GM21390 (cell line): ENCODE data around the gene XRCC2.
A peak's percentile ranks its signal among the peaks of the same experiment; 100 is the strongest.
"Not testable (repeated sequence)": the region's sequence is repeated elsewhere in the genome, so short reads cannot be mapped to it uniquely, and the experiment has no call there.

Experiments
- ATAC-seq: cut with Tn5 transposase; IDR thresholded peaks from one replicate; pipeline ENCODE4 v1.9.1; 2021; ENCODE audit not compliant: unreplicated experiment

XRCC2 gene

DNA sequence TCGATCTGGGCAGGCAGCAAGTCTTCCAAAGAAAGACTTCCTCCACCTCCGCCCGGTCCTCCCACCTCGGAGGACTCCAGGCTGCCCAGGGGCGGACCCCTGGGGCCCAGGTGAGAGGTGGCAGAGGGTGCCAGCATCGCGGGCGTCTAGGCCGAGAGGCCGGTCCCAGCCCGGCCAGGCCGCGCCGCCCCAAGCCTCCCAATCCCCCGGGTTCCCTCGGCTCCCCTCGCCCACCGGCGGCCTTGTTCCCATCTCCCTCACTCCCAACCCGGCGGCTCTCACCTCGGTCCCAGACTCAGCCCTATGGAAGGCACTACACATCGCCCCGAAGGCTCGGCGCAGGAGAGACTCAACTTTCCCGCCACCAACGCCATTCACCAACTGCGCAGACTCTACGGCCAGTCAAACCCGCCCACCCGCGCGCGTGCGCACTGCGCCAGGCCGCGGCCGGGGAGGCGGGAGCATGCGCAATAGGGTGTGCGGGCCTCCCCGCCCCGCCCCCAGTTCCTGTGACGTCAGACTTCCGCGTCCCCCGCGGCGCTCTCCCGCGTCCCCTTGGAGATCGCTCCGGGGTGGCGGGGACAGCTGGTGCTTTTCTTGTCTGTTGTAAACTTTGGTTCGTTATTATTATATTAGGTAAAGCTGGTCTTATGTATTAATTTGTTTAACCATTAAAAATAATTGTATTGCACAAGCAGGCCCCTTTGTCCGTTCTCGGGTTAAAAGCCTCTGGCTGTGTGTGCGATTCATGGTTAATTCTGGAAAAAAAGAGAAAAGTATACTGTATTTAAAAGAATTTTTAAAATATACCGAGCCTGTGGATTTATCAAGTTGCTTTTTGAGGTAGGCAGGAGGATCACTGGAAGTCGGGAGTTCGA is at the start of gene XRCC2:
Gene XRCC2, minus strand, starts transcription at position 383 of the 878 bp plus-strand sequence. Its CDS starts 62 bp downstream, at position 321.
- ATAC-seq, result peak; percentile 91

DNA sequence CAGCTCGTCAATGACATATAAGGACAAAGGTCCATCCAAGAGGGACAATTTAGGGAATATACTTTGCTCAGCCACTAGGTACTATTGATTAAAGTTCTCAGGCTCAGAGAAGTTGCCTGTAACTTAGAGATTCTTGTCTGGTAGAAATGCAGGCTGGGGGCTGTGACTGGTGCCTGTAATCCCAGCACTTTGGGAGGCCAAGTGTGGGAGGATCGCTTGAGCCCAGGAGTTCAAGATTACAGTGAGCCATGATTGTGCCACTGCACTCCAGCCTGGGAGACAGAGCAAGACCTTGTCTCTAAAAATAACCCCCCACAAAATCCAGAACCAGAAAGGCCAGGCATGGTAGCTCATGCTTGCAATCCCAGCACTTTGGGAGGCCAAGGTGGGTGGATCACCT is 47.4 kb upstream of the XRCC2 start:
- ATAC-seq, result no peak

DNA sequence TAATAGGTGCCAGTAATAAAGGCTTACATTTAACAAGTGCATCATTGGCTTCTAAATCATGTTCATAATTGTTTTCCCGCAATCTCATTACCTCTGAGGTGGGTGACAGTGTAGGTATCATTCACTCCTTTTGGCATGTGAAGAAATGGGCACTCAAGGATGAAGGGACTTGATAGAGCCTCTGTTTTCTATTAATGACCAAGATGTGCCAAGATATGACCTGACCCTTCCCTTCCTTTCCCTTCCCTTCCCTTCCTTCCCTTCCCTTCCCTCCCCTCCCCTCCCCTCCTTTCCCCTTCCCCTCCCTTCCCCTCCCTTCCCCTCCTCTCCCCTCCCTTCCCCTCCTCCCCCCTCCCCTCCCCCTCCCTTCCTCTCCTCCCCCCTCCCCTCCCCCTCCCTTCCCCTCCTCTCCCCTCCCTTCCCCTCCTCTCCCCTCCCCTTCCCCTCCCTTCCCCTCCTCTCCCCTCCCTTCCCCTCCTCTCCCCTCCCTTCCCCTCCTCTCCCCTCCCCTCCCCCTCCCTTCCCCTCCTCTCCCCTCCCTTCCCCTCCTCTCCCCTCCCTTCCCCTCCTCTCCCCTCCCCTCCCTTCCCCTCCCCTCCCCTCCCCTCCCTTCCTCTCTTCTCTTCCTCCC is 36.6 kb upstream of the XRCC2 start:
- ATAC-seq, result not testable (repeated sequence)

DNA sequence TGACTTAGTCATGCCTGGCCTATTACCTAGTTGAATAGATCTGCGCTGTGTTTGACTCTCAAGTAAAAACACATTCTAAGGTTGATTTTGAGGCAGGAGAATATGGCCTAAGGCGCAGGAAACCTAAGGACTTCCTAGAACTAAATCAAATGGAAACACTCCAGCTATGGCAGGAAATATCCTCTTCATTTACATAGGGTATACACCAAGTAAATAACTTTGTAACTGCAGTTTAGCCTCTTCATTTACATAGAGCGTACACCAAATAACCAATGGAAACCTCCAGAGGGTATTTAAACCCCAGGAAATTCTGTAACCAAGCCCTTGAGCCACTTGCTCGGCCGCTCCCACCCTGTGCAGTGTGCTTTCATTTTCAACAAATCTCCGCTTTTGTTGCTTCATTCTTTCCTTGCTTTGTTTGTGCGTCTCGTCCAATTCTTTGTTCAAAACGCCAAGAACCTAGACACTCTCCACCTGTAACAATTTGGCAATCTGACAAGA is 35.6 kb upstream of the XRCC2 start:
- ATAC-seq, result no peak

DNA sequence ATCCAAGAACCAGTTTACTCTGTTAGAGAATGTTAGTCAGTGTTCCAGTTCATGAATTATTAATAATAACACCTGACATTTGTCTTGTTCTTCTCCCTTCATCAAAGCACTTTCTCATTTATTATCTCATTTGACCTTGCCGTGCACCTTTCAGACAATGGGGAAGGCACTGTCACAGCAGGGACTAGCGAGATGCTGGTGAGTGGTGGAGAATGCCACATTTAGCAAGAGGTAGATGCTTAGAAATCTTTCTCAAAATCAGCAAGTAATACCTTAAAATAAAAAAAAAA is 34.2 kb upstream of the XRCC2 start:
- ATAC-seq, result no peak

DNA sequence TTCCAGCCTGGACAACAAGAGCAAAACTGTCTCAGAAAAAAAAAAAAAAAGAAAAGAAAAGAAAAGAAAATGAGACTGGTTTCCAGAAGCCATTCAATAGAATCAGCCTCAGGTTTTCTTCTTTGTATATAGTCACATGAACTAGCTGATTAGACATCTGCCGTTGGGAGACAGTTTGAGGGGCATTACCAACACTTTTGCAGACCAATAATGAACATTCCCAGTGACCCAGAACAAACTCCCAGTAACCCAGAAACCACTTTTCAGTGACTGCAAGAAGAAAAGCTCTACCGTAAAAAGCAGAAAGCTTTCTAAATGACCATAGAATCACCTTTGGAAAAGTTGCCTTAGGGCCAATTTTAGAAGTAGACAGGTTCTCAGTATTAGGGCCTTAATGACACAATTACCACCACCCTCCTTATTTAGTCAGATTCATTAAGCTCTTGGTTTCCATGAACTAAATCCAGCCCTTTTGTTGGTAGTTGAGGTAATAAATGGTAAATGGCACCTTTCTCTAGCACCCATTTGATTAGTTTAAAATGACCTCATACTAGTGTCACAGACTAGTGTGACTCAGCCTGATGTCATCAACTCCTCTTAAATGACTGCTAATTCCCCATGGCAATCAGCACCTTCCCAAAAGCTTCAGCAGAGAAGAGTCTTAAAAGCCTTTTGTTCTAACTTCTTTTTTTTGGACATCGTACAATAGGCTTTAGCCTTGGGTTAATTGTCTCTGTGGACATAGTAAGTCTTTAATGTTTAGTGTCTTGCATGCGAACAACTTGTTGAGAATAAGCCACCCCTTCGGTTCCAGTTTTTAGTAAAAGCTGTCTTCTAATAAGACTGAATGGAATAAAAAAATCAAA is 33.6 kb upstream of the XRCC2 start:
- no peak for ATAC-seq

DNA sequence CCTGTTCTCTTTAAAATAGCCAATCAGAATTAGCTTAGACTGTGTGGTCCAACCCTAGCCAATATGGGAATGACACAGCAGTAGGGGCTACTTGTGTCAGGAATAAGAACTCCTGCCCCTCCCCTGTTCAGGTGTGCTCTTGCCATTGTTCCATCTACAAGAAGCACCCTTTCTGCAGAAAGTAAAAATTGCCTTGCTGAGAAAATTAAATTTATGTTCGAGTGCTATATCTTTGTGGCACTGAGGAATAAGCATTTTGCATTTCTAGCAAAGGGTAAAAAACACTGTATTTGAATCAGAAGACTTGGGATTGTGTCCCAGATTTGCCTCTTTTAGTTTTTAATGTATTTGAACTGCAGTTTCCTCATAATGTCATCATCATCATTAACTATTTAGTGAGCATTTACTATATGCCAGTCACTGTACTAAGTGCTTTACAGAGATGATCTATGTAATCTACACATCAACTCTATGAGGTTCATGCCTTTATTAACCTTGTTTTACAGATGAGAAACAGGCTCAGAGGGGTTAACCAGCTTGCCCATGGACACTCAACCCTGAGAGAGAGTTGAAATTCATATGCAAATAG is 28.9 kb upstream of the XRCC2 start:
- no peak for ATAC-seq

DNA sequence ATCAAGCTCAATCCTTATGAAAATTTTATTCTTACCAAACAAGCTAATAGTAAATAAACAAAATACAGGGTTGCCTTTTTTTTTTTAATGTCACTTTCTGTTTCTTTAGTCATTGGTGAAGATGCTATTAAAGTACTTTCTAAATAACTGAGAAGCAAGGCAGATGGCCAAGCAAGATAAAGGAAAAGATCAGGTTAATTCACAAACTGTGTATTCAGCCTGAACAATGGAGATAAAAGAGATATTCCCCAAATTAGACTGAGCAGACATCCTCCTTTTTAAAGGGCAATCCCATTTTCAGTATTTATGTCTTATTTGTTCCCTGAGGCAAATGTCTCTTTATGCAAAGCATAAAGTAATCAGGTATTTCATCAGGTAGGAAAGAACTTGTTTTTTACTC is 23.1 kb upstream of the XRCC2 start:
- ATAC-seq, result no peak

DNA sequence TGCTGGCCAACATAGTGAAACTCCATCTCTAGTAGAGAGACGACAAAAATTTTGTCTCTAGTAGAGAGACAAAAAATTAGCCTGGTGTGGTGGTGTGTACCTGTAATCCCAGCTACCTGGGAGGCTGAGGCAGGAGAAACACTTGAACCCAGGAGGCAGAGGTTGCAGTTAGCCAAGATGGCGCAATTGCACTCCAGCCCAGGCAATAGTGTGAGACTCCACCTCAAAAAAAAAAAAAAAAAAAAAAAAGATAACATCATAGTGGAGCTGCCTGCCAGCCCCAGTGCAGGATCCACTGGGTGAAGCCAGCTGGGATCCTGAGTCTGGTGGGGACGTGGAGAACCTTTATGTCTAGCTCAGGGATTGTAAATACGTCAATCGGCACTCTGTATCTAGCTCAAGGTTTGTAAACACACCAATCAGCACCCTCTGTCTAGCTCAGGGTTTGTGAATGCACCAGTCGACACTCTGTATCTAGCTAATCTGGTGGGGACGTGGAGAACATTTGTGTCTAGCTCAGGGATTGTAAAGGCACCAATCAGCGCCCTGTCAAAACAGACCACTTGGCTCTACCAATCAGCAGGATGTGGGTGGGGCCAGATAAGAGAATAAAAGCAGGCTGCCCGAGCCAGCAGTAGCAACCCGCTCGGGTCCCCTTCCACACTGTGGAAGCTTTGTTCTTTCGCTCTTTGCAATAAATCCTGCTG is 21.5 kb upstream of the XRCC2 start:
- not testable (repeated sequence) for ATAC-seq

DNA sequence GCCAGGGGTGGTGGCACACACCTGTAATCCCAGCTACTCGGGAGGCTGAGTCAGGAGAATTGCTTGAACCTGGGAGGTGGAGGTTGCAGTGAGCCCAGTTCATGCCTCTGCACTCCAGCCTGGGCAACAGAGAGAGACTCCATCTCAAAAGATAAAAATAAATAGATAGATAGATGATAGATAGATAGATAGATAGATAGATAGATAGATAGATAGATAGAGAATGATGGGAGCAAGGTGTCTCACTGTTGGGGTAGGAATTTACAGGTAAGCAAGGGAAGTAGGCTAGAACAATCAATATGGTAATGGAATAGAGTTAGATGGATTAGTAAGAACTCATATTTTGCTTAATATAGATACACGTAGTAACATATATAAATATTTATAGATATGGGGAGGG is 16.3 kb upstream of the XRCC2 start:
- not testable (repeated sequence) for ATAC-seq

DNA sequence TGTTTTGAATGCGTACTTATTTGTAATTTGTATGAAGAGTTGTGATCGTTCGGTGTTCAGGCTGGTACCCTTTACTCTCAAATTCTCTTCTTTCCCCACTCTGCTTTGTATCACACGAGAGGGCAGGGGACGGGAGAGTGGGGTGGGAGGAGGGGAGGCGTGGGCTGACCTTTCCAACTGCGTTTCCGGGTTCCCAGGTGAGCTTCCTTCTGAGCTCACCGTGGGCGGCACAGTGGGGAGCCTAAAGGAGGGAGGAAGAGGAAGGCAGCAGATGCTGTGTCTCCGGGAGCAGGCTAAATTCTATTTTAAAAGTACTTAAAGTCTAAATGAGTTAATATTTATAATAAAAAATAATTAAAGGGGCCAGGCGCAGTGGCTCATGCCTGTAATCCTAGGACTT is 7.4 kb upstream of the XRCC2 start:
- no peak for ATAC-seq

DNA sequence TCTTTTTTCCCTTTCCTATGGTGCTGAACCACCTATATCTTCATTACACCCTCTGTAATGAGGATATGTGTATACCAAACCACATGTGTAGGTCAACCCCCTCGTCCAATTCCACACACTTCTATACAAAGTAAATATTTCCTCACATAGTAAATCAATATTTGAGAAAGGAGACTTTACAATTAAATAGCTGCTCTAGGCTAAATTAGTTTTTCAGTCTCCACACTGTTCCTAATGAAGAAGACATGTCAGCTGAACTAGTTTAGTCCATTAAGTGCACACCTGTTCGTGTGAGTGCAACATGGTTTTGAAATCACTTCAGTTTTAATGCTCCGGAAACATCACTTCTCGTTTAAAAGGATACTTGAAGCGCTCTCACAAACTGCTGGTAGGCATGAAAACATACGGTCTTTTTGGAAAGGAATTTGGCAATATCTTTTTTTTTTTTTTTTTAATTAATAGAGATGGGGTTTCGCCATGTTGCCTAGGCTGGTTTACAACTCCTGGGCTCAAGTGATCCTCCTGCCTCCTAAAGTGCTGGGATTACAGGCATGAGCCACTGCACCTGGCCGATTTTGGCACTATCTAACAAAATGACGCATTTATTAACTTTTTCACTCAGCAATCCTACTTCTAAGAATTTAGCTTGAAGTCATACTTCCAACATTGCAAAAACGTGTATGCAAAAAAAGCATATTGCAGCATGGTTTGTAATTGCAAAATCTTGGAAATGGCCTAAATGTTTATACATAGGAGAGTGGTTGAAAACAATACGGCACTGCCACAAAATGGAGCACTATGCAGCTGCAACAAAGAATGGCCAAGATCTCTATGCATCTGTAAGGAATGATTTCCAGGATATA is 2.1 kb upstream of the XRCC2 start:
- no peak for ATAC-seq

DNA sequence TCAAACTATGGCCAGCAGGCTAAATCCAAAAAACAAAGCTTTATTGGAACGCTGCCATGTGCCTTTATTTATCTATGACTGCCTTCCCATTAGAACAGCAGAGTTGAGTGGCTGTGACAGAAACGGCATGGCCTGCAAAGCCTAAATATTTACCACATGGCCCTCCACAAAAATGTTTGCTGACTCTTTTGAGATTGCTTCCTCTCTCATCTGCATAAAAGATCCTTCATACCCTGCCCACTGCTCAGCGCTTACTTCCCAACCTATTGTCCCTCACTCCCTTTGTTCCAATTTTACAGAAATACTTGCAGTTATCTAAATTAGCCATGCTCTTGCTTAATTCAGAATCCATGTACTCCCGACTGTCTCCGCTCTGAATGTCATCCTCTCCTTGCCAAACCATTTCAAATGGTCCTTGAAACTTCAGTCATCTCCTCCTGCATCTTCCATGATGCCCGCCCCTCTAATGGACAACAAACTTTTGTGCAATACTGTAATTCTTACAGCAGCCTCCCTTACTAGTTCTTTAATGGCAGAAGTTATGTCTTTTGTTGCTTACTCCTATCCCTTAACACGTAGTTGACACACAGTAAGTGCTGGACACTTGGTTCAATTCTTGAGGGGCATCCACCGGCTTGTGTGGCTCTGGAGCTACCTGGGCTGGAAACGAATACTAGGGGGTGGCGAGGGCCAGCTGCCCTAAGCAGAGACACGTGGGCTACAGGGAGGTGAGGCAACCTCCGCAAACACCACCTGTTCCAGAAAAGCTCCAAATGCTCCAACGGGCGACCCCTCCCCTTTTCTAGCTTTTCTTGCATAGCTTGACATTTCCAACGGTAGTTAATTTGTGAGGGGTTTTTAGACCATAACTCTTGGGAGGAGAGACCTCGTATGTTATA is 832 bp downstream of the XRCC2 start:
- peak; percentile 20 for ATAC-seq

DNA sequence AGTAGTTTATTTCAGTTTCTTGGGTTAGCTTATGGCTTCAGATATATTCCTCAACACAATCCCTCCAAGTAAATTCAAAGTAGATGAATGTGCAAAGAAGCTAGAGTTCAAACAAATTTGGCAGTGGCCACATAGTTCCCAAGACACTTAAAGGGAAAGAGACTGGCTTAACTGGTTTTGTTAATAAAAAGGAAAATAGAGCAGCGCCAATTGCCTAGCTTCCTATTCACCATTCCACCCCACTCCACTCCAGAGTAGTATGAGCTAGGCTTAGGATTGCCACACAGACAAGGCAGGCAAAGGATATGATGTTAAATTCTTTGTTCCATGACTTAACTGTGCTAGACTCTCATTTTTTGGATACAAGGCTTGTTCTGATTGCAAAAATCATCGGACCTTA is 2.0 kb downstream of the XRCC2 start:
- no peak for ATAC-seq

DNA sequence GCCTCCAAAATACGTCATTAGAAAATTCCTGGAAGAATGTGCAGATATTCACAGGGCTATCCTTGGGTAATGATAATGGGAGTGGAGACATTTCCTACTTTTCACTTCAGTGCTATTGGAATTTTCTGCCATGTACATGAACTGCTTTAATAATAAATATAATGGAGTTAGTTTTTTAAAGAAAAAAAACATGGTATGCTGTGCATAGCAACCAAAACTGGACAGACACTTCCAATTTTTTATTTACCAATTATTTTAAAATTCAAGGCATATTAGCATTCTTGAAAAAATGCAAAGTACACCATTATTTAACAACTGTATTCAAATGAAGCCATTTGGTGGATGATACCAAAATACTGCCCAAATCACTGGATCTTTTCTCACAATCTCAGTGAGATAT is 3.3 kb downstream of the XRCC2 start:
- no peak for ATAC-seq

DNA sequence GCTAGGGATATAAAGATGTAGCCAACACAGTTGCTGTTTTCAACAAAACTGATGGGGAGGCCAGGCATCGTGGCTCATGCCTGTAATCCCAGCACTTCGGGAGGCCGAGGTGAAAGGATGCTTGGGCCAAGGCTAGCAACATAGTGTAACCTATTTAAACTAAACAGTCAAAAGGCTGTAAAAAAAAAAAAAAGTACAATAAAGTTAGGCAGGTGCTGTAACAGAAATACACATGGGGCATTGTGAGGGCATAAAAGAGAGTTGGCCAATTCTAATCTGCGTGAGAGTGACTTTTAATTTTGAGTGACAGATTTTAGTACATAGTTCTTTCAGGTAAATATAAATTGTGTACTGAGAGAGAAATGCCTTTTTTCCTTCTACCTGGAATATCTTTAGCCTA is 6.2 kb downstream of the XRCC2 start:
- ATAC-seq, result no peak

DNA sequence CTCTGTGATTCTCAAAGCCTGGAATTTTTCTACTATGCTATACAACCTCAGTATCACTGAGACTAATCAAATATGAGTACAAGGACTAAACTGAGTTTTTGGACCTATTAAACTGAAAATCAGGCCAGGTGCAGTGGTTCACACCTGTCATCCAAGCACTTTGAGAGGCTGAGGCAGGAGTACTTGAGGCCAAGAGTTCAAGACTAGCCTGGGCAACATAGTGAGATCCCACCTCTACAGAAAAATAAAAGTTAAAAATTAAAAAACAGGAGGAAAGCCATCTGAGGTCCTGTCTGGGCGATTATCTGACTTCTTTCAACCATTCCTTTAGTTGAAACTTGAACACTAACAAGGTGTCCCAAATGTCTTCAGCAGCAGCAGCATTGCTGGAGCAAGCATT is 7.0 kb downstream of the XRCC2 start:
- no peak for ATAC-seq

DNA sequence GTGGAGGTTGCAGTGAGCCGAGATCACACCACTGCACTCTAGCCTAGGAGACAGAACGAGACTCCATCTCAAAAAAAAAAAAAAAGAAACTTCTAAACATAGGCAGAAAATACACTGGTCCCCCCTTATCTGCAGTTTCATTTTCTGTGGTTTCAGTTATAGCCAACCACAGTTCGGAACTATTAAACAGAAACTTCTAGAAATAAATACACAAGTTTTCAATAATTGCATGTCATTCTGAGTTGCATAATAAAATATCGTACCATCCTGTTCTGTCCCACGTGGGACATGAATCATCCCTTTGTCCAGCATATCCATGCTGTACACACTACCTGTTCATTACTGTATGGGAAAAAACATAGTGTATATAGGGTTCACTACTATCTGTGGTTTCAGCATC is 8.0 kb downstream of the XRCC2 start:
- peak; percentile 60 for ATAC-seq

DNA sequence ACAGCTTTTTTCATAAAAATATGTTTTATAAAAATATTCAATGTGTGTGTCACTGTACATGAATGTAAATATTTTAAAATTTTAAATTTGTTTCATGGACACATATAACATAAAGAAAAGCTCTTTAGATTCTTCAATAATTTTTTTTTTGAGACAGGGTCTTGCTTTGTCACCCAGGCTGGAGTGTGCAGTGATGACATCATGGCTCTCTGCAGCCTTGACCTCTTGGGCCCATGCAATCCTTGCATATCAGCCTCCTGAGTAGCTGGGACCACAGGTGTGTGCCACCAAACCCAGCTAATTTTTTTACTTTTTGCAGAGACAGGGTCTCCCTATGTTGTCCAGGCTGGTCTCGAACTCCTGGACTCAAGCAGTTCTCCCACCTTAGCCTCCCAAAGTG is 9.9 kb downstream of the XRCC2 start:
- ATAC-seq, result no peak
